Body of pancreas (tissue), 4 donors: Measurements from ENCODE around the gene GPR139. TPM values are rescaled to one million over a fixed set of nuclear protein-coding genes. Genes with fewer than 3 reads are reported as not detected.
A peak's percentile ranks its signal among the peaks of the same experiment; 100 is the strongest.

Source experiments
- ATAC-seq: fragments of 150-250 bp; one replicate; pipeline ENCODE4 v1.9.1; 2016
- DNase-seq, 4 donors: peaks; one replicate each; pipeline ENCODE4 v3.0.0-alpha.2; 2019
- H3K27ac ChIP-seq, 4 donors: fragments of 200-600 bp; sonication (generic); 1 replicate in 3 of 4; 2 replicates in 1 of 4; pipeline versions ENCODE4 v1.5.1 to v1.6.1; 2016 to 2019; ENCODE audit warnings: mild to moderate bottlenecking in 1 of 4, mixed read lengths in 1 of 4, moderate library complexity in 1 of 4
- H3K27me3 ChIP-seq, 2 donors: fragments of 200-600 bp; sonication (generic); one replicate each; pipeline ENCODE4 v1.6.0; 2016; ENCODE audit warnings: mild to moderate bottlenecking in 1 of 2
- H3K36me3 ChIP-seq, 2 donors: fragments of 200-600 bp; sonication (generic); replicated peaks in 1 of 2; 2 replicates each; pipeline ENCODE4 v1.5.1; 2016; ENCODE audit warnings: low read depth in 2 of 2; ENCODE audit not compliant: insufficient read depth in 1 of 2
- H3K4me1 ChIP-seq: fragments of 200-600 bp; sonication (generic); one replicate; pipeline ENCODE4 v1.6.0; 2016
- H3K4me3 ChIP-seq, 2 donors: fragments of 200-600 bp; sonication (generic); 1 replicate in 1 of 2; 2 replicates in 1 of 2; pipeline ENCODE4 v1.5.1; 2016 to 2019
- H3K9me3 ChIP-seq, 3 donors: fragments of 200-600 bp; sonication (generic); 1 replicate in 2 of 3; 2 replicates in 1 of 3; pipeline ENCODE4 v1.5.1; 2016
- CTCF ChIP-seq, 7 experiments: fragments of 450-650 bp in 4 of 7; fragments of 200-600 bp in 3 of 7; sonication (generic) in 3 of 7; IDR thresholded peaks; one replicate each; pipeline ENCODE4 v1.5.1; 2016 to 2019; ENCODE audit warnings: antibody characterized with exemption in 7 of 7
- POLR2A ChIP-seq, 3 donors: fragments of 450-650 bp; IDR thresholded peaks; one replicate each; pipeline ENCODE4 v1.6.1; 2016; ENCODE audit warnings: antibody characterized with exemption in 3 of 3, mild to moderate bottlenecking in 2 of 3
- WGBS, 2 donors: methylation state at CpG; one replicate each; pipeline ENCODE4 v1.1.5; 2017; 5-methylcytosine and 5-hydroxymethylcytosine counted together
- intact Hi-C: fragments of 100-400 bp; cut with DNase I; formaldehyde crosslinking; loops from one replicate; pipeline ENCODE4 v1.15.1; 2023
- total RNA-seq, 2 donors: library from RNA; depleted of rRNA; stranded (reverse); fragments of >200 nt; gene quantifications; one replicate each; pipeline ENCODE4 v1.1.0, GENCODE V29; 2016

The GPR139 gene
- not detected for total RNA-seq

- Histone ChIP-seq H3K36me3 (no peaks in the 10 kb centered on the region), H3K27me3 (peaks cover 0 to 11% of the 10 kb centered on the region in 2 donors), H3K27ac (no peak within 1 kb of the TSS), H3K9me3 (peaks cover 0 to 1% (median 0%) of the 10 kb centered on the region in 3 donors), H3K4me1 (peaks cover 9% of the 10 kb centered on the region), H3K4me3 (no peak within 1 kb of the TSS)
- TF ChIP-seq POLR2A (IDR thresholded peaks at IDR 0.05): no peak
- no peak for TF ChIP-seq CTCF (IDR thresholded peaks at IDR 0.05)
- no peak for ATAC-seq
- intact Hi-C loops: no loop called here
- WGBS, 2 donors: 2 to 8% methylated on average over 14 to 75 of the region's 76 CpGs
- no peak for DNase-seq
These were observed at the start of gene GPR139 for GRCh38 chr16:20073203-20074098. TSS of gene GPR139 (minus strand) at chr16:20073890. CDS start at chr16:20073616, 274 bp downstream.

- intact Hi-C loops: no loop called here
- Histone ChIP-seq H3K27me3 (no peaks in the 10 kb centered on the region), H3K36me3 (no peaks in the 10 kb centered on the region), H3K9me3 (peaks cover 0 to 12% (median 0%) of the 10 kb centered on the region in 3 donors), H3K4me1 (no peaks in the 10 kb centered on the region), H3K27ac (no peak overlapping the region), H3K4me3 (no peak overlapping the region)
- ATAC-seq (no peak), DNase-seq (no peak)
- TF ChIP-seq POLR2A (IDR thresholded peaks at IDR 0.05): no peak
- TF ChIP-seq CTCF (IDR thresholded peaks at IDR 0.05): no peak
- 60 to 67% methylated on average over 8 of the region's 8 CpGs for WGBS, 2 donors
These were observed 48.3 kb upstream of the GPR139 start for GRCh38 chr16:20122011-20122410.

- intact Hi-C loops: no loop called here
- DNase-seq: peak; percentile 54 to 75 (median 64)
- no peak for TF ChIP-seq POLR2A (IDR thresholded peaks at IDR 0.05)
- TF ChIP-seq CTCF (IDR thresholded peaks at IDR 0.05): no peak
- H3K4me1 ChIP-seq: no peaks in the 10 kb centered on the region
- H3K4me3 ChIP-seq: no peak overlapping the region
- H3K27ac ChIP-seq: peak overlapping the region in 2 of 4 donors; percentile 13 to 54
- no peaks in the 10 kb centered on the region for H3K36me3 ChIP-seq
- H3K27me3 ChIP-seq: no peaks in the 10 kb centered on the region
- H3K9me3 ChIP-seq: no peaks in the 10 kb centered on the region
- peak; percentile 75 for ATAC-seq
- WGBS, 2 donors: 50 to 61% methylated on average over 8 of the region's 8 CpGs
These were observed 40.7 kb upstream of the GPR139 start for GRCh38 chr16:20114356-20114755.

GRCh38 chr16:20111143-20111542 lies 37.5 kb upstream of the GPR139 start:
- no peak for TF ChIP-seq POLR2A (IDR thresholded peaks at IDR 0.05)
- no peak for TF ChIP-seq CTCF (IDR thresholded peaks at IDR 0.05)
- Histone ChIP-seq H3K4me3 (no peak overlapping the region), H3K27ac (no peak overlapping the region), H3K27me3 (no peaks in the 10 kb centered on the region), H3K4me1 (no peaks in the 10 kb centered on the region), H3K9me3 (no peaks in the 10 kb centered on the region), H3K36me3 (no peaks in the 10 kb centered on the region)
- intact Hi-C loops: no loop called here
- ATAC-seq: no peak
- WGBS, 2 donors: 65 to 75% methylated on average over 3 of the region's 3 CpGs
- DNase-seq: no peak
